Stimulated activated CD4-positive, alpha-beta T cell treated with anti-CD3 and anti-CD28 coated beads, Interleukin-1b, Interleukin-23, amount 100 ng/mL, for 4 hours (primary cell): ENCODE measurements around the gene LIMK1.
"Not testable (repeated sequence)": the region's sequence is repeated elsewhere in the genome, so short reads cannot be mapped to it uniquely, and the experiment has no call there.

Experiments
- DNase-seq, 2 donors: peaks; one replicate each; pipeline ENCODE4 v3.0.0-alpha.2; 2020; ENCODE audit warnings: low read depth in 2 of 2

The LIMK1 gene

GRCh38 chr7:74084722-74085578 lies 1.3 kb downstream of the LIMK1 start:
- DNase-seq: no peak

GRCh38 chr7:74087791-74088453 lies 4.3 kb downstream of the LIMK1 start:
- no peak for DNase-seq

DNA sequence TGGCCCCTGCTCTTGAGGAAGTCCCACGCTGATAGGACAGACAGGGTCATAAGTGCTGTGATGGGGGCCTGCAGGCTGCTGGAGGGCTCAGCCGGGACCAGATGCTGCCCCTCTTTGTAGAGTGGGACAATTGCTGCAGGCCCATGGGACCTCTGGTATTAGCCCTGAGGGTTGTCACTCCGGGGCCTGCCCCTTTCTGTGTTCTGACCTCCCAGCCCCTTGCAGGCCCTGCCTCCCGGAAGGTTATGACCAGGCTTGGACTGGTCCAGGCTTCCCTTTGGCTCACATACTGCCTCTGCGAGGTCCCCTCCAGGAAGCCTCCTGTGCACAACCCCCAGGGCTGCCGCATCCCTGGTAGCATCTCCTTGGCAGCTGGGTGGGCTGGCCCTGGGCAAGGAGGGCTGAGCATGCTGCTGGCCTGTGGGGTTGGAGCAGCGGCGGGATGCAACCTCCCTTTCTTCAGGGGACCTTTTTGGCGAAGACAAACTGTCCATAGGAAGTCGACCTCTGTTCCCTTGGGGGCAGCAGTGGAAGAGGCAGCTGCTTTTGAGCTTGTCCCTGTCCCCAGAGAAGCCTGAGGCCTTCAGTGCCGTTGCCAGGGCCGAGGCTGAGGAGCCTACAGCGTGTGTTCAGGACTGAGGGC lies 8.8 kb downstream of the LIMK1 start:
- DNase-seq: no peak

DNA sequence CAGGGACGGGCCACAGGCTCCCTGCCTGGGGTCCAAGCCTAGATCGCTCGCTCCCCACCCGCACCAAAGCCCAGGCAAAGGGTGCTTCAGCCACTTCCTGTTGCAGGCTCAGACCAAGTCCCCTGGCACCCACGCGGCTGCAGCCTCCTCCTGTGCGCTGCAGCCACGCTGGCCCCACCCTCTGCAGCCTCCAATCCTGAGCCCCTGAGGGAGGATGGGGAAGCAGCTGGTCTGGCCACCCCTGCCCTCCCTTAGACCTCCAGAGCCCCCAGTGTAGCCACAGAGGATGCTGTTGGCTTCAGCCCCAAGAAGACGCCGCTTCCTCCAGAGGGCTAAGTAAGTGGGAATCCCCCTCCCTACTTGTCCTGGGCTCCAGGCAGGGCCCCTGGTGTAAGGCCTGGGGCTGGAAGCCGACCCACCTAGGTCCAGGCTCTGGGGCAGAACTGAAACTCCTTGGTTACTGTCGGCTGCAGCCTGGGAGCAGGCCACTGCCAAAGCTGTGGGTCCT lies 9.4 kb downstream of the LIMK1 start:
- DNase-seq: no peak

DNA sequence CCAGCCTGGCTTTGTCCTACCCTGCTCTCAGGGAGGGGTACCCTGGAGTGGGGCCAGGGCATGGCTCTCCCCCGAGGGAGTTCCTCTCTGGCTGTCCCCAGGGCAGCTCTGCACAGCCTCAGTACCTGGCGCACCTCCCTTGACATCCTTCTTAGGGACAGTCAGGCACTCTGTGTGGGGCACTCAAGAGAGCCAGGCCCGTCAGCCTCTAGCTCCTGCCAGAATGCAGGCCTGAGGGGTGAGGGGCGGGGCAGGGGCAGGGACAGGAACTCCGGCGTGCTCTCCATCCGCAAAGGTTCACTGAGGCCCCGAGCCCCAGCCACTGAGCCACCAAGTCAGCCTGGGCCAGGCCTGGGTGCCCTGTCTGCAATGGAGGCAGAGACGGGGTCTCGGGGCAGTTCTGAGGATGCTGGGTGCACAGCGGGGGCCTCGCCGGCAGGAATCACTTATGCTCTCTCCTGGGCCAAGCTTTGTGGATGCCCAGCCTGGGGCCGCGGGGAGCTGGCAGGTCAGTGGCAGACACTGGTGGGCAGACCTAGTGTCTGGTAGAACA lies 10.1 kb downstream of the LIMK1 start:
- DNase-seq: no peak

DNA sequence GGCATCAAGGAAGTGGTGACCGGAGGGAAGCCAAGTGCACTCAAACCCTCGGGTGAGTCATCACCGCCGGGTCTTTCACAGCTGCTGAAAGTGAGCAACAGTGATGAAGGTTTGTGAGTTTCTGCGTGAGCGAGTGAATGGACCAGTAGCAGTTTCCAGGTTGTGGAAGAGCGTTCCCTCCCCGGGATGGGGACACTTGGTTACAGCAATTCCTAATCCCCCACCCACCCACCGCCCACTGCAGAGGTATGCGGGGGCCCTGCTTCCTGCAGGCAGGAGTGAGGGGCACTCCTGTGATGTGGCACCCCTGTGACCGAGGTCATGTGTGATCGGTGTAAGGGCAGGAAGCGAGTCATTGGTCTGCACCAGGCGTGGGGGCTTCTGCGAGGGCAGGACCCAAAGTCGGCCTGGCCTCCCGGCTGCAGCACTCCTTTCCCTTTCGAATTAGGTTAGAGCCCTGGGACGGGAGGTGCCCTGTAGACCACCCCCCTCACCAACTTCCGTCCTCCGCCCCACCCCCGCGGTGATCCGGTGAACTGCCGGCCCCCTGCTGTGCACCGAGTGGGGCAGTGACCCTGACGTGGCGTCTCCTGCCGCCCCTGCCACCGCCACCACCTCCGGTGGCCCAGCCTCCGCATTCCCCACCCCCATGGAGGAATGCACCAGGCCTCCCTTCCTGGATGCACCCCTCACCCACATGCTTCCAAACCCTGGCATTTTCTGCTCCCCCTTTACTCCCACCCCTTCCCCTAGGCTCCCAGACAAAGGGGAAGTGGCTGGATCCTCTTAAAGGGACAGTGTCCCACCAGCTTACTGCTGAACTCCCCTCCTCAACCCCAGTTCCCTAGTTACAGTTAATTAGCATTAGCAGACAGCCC lies 10.9 kb downstream of the LIMK1 start:
- peak; percentile 52 to 55 for DNase-seq

DNA sequence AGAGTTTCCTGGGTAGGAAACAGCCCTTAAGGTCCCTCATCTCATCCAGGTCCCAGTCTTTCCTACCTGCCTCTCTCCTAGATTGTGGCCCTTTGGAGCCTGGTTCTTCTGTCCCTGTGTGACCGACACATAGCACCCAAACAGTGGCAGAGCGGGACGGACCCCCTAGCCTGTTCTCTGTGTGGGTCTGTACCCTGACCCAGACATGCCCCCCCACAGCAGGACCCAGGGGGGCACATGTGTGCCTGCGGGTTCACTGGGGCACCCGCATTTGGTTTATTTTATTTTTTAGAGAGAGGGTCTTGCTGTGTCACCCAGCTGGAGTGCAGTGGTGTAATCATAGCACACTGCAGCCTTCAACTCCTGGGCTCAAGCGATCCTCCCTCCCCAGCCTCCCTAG lies 11.5 kb downstream of the LIMK1 start:
- no peak for DNase-seq

- DNase-seq: no peak
These were observed 14.5 kb downstream of the LIMK1 start for GRCh38 chr7:74097937-74098614.

DNA sequence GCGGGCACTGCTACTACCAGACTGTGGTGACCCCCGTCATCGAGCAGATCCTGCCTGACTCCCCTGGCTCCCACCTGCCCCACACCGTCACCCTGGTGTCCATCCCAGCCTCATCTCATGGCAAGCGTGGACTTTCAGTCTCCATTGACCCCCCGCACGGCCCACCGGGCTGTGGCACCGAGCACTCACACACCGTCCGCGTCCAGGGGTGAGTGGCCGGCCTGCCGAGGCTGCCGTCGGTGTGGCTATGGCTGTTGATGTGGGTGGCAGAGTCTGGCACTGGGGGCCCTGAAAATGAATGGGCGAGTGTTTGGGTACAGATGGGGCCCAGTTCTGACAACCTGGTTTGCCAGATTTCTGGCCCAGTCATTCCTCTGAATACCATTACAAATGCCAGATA lies 15.4 kb downstream of the LIMK1 start:
- no peak for DNase-seq

GRCh38 chr7:74101061-74101681 lies 17.6 kb downstream of the LIMK1 start:
- DNase-seq: no peak

DNA sequence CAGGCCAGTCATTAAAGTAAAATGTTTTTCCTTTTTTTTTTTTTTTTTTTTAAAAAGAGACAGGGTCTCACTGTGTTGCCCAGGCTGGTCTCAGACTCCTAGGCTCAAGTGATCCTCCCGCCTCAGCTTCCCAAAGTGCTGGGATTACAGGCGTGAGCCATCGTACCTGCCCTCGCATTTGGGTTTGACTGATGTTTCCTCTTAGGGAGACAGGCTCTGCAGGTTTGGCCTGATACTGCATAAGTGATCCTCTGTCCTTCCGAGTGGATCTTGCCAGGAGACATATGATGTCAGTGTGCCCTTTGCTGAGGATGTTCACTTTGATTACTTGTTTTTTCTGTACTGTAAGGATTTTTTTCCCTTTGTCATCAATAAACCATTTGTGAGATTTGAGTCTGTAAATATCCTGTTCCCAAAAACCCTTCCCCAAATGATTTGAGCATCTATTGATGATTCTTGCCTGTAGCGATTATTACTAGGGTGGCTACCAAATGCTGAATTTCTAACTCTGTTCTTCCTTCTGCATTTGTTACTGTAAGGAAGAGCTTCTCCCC lies 19.7 kb downstream of the LIMK1 start:
- no peak for DNase-seq

DNA sequence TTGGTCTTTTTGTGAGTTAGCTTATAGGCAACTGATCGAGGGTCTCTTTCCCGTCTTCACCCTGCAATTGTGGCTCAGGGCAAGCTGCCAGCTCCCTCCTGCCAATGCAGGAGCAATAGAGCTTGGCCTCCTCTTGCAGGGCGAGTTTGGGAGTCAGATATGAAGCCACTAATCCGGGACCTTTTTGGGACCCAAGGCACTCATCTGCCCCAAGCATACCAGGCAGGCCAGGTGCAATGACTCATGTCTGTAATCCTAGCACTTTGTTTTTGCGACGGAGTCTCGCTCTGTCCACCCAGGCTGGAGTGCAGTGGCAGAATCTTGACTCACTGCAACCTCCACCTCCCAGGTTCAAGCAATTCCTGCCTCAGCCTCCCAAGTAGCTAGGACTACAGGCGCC lies 21.1 kb downstream of the LIMK1 start:
- no peak for DNase-seq

DNA sequence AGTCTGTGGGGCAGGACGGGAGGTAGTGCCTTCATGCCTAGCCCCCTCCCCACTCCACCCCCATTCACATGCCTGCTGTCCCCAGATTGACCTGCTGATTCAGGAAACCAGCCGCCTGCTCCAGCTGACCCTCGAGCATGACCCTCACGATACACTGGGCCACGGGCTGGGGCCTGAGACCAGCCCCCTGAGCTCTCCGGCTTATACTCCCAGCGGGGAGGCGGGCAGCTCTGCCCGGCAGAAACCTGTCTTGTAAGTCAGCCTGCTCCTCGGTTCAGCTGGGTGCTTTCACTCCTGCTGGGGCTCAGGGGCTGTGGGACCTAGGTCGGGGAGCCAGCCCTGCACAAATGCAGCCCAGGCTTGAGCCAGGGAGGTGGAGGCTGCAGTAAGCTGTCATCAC lies 22.4 kb downstream of the LIMK1 start:
- no peak for DNase-seq

DNA sequence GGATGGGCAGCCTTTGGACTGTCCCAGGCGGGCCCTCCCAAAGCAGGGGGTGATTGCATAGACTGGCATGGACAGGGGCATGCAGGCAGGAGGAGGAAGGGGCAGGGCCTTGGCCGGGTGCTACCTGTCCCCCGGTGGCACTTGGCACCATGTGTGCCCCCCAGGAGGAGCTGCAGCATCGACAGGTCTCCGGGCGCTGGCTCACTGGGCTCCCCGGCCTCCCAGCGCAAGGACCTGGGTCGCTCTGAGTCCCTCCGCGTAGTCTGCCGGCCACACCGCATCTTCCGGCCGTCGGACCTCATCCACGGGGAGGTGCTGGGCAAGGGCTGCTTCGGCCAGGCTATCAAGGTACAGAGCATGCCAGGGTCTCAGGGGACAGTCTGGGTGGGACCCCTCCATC lies 23.2 kb downstream of the LIMK1 start:
- DNase-seq: no peak

DNA sequence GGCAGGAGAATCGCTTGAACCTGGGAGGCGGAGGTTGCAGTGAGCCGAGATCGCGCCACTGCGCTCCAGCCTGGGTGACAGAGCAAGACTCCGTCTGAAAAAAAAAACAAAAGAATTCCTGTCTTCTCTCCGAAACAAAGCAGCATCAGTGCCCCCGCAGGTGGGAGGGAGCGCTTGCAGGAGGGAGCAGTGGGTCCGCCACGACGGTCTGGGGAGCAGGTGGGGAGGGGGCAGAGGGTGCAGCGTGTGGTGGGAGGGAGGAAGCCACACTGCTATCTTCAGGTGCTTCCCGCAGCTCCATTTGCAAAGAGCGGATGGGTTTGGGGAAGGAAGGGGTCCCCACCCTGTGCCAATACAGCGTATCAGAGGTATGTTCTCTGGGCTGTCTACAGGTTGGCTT lies 31.7 kb downstream of the LIMK1 start:
- DNase-seq: no peak

GRCh38 chr7:74116356-74116755 lies 32.8 kb downstream of the LIMK1 start:
- DNase-seq: no peak

GRCh38 chr7:74119831-74120230 lies 36.2 kb downstream of the LIMK1 start:
- no peak for DNase-seq

DNA sequence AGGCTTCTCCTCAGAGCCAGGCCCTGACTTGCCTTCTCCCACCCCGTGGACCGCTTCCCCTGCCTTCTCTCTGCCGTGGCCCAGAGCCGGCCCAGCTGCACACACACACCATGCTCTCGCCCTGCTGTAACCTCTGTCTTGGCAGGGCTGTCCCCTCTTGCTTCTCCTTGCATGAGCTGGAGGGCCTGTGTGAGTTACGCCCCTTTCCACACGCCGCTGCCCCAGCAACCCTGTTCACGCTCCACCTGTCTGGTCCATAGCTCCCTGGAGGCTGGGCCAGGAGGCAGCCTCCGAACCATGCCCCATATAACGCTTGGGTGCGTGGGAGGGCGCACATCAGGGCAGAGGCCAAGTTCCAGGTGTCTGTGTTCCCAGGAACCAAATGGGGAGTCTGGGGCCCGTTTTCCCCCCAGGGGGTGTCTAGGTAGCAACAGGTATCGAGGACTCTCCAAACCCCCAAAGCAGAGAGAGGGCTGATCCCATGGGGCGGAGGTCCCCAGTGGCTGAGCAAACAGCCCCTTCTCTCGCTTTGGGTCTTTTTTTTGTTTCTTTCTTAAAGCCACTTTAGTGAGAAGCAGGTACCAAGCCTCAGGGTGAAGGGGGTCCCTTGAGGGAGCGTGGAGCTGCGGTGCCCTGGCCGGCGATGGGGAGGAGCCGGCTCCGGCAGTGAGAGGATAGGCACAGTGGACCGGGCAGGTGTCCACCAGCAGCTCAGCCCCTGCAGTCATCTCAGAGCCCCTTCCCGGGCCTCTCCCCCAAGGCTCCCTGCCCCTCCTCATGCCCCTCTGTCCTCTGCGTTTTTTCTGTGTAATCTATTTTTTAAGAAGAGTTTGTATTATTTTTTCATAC lies 38.0 kb downstream of the LIMK1 start:
- no peak for DNase-seq

DNA sequence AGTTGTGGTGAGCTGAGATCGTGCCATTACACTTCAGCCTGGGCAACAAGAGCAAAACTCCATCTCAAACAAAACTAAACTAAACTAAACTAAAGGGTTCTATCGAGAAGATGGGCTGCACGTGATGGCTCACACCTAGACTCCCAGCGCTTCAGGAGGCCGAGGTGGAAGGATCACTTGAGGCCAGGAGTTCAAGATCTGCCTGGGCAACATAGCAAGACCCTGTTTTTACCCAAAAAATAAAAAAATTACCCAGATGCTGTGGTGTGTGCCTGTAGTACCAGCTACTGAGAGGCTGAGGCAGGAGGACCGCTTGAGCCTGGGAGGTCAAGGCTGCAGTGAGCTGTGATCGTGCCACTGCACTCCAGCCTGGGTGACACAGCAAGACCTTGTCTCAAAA lies 40.3 kb downstream of the LIMK1 start:
- not testable (repeated sequence) for DNase-seq
